ENCODE results near the gene CDYL. TPM values are rescaled to one million over a fixed set of nuclear protein-coding genes. Genes with fewer than 3 reads are reported as not detected.

The CDYL gene
- total RNA-seq, 6 experiments from 2014 or later = 28.4 to 34.8 (median 33.8) TPM

- Mint-ChIP-seq H3K4me1 (ENCODE audit: low read depth) (peaks cover 16% of the 10 kb centered on the region), H3K9me3 (no peaks in the 10 kb centered on the region), H3K27ac (no peak overlapping the region), H3K27me3 (ENCODE audit: insufficient read depth) (peaks cover 2% of the 10 kb centered on the region), H3K36me3 (ENCODE audit: low read depth) (no peaks in the 10 kb centered on the region), H3K4me3 (no peak overlapping the region)
- DNase-seq = no peak
- TF ChIP-seq, protein P1, sequence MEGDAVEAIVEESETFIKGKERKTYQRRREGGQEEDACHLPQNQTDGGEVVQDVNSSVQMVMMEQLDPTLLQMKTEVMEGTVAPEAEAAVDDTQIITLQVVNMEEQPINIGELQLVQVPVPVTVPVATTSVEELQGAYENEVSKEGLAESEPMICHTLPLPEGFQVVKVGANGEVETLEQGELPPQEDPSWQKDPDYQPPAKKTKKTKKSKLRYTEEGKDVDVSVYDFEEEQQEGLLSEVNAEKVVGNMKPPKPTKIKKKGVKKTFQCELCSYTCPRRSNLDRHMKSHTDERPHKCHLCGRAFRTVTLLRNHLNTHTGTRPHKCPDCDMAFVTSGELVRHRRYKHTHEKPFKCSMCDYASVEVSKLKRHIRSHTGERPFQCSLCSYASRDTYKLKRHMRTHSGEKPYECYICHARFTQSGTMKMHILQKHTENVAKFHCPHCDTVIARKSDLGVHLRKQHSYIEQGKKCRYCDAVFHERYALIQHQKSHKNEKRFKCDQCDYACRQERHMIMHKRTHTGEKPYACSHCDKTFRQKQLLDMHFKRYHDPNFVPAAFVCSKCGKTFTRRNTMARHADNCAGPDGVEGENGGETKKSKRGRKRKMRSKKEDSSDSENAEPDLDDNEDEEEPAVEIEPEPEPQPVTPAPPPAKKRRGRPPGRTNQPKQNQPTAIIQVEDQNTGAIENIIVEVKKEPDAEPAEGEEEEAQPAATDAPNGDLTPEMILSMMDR (IDR thresholded peaks at IDR 0.05) = no peak
These were observed 33.1 kb upstream of the CDYL start for GRCh38 chr6:4743062-4743461.

DNA sequence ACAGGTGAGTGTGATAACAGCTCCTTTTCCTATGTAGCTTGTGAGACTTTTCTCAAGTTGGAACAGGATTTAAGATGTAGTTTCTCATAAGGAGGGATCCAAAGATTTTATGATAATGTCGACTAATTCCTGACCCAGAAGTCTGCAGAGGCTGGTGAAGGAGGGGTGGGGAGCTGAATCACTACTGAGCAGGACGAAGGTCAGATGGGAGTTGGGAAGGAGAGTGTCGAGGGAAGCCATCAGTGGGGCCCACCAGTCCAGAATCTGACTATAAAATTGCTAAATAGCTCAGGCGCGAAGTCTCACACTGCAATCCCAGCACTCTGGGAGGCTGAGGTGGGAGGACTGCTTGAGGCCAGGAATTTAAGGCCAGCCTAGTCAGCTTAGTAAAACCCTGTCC, 32.3 kb upstream of the CDYL start:
- Mint-ChIP-seq H3K27ac (no peak overlapping the region), H3K36me3 (ENCODE audit: low read depth) (no peaks in the 10 kb centered on the region), H3K27me3 (ENCODE audit: insufficient read depth) (peaks cover 4% of the 10 kb centered on the region), H3K4me3 (no peak overlapping the region), H3K9me3 (no peaks in the 10 kb centered on the region), H3K4me1 (ENCODE audit: low read depth) (peaks cover 16% of the 10 kb centered on the region)
- DNase-seq = no peak
- TF ChIP-seq, protein P1 (IDR thresholded peaks at IDR 0.05) = no peak

GRCh38 chr6:4747588-4747987, 28.6 kb upstream of the CDYL start:
- H3K4me3 Mint-ChIP-seq = no peak overlapping the region
- TF ChIP-seq, protein P1 (IDR thresholded peaks at IDR 0.05) = no peak
- no peaks in the 10 kb centered on the region for H3K9me3 Mint-ChIP-seq
- peaks cover 7% of the 10 kb centered on the region for H3K27me3 Mint-ChIP-seq (ENCODE audit: insufficient read depth)
- peaks cover 16% of the 10 kb centered on the region for H3K4me1 Mint-ChIP-seq (ENCODE audit: low read depth)
- no peak overlapping the region for H3K27ac Mint-ChIP-seq
- no peak for DNase-seq
- H3K36me3 Mint-ChIP-seq (ENCODE audit: low read depth) = no peaks in the 10 kb centered on the region

- TF ChIP-seq, protein P1 (IDR thresholded peaks at IDR 0.05) = no peak
- Mint-ChIP-seq H3K27me3 (ENCODE audit: insufficient read depth) (peaks cover 7% of the 10 kb centered on the region), H3K36me3 (ENCODE audit: low read depth) (no peaks in the 10 kb centered on the region), H3K9me3 (no peaks in the 10 kb centered on the region), H3K4me1 (ENCODE audit: low read depth) (peaks cover 7% of the 10 kb centered on the region), H3K4me3 (no peak overlapping the region), H3K27ac (no peak overlapping the region)
- no peak for DNase-seq
These were observed 24.3 kb upstream of the CDYL start for GRCh38 chr6:4751823-4752464.

- H3K36me3 Mint-ChIP-seq (ENCODE audit: low read depth) = no peaks in the 10 kb centered on the region
- TF ChIP-seq, protein P1 (IDR thresholded peaks at IDR 0.05) = no peak
- peaks cover 2% of the 10 kb centered on the region; the same call in 1 of the 2 replicates for H3K27me3 Mint-ChIP-seq (ENCODE audit: insufficient read depth)
- no peak overlapping the region for H3K27ac Mint-ChIP-seq
- no peaks in the 10 kb centered on the region for H3K9me3 Mint-ChIP-seq
- H3K4me1 Mint-ChIP-seq (ENCODE audit: low read depth) = peaks cover 12% of the 10 kb centered on the region
- no peak for DNase-seq
- no peak overlapping the region for H3K4me3 Mint-ChIP-seq
These were observed 20.0 kb upstream of the CDYL start for GRCh38 chr6:4756247-4756646.

Measured in HFFc6 (cell line).